Activated CD4-positive, CD25-positive, alpha-beta regulatory T cell treated with anti-CD3 and anti-CD28 coated beads, Interleukin-2, amount 50 U/mL, for 72 hours (primary cell): ENCODE data around the gene OSTM1.
"Not testable (repeated sequence)": the region's sequence is repeated elsewhere in the genome, so short reads cannot be mapped to it uniquely, and the experiment has no call there.

Source experiments
- DNase-seq: peaks from one replicate; pipeline ENCODE4 v3.0.0; 2021

OSTM1 gene

DNA sequence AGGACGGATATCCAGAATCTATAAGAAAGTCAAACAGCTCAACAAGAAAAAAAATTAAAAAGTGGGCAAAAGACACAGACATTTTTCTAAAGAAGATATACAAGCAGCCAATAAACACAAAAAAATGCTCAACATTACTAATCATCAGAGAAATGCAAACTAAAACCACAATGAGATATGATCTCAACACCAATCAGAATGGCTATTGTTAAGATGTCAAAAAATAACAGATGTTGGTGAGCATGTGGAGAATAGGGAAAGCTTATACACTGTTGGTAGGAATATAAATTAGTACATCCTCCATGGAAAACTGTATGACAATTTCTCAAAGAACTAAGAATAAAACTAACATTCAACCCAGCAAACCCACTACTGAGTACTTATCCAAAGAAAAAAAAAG, 23.3 kb upstream of the OSTM1 start:
- DNase-seq, result no peak

DNA sequence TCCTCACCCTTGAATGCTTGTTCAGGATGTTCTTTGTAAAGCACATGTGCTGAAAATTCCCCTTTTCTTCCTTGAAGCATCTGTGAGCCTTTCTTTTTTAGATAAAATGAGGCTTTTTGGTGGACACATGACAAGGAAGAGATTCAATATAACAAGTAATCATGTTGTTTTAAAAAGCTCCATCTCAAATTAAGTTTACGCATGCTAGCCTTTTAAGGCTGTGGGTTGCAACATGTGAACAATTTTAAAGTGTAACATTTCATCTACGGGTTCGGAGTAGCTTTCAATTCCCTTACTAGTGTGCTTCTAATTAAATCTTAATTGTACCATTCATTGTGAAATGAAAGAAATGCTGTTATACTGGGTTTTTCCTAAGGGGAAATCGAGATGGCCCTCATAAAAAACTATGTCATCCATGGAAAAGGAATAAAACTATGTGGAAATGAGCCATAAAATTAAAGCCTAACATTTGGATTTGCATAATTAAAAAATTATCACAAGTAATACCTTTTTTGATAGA, 19.3 kb upstream of the OSTM1 start:
- DNase-seq, result no peak

DNA sequence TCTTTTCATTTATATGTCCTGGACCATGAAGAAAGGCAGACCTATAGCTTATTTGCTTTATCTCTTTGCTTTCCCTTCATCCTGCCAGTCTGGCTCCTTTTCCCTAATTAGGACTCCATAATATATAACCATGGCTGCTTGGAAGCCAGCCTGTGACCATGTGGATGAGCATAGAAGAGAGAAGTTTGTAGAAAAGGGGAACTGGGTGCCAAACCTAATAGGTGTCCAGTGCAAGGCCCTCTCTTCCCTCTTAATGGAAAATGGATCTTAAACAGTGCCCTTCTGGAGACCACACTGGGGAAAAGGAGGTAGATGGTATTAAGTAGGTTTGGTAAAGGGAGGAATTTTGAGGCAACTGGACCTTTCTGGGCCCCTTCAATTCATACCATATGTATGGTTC, 16.7 kb upstream of the OSTM1 start:
- DNase-seq, result no peak

DNA sequence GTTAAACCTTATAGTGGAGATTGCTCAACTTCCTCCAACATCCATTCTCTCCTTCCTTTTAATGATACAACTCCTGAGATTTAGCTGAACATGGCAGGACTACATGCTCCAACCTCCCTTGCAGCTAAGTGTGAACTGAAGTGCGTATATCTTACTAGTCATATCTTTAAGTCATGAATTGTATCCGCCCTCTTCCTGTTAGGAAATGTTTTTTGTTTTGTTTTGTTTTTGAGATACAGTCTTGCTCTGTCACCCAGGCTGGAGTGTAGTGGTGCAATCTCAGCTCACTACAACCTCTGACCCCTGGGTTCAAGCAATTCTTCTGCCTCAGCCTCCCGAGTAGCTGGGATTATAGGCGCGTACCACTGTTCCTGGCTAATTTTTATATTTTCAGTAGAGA, 8.8 kb upstream of the OSTM1 start:
- no peak for DNase-seq

DNA sequence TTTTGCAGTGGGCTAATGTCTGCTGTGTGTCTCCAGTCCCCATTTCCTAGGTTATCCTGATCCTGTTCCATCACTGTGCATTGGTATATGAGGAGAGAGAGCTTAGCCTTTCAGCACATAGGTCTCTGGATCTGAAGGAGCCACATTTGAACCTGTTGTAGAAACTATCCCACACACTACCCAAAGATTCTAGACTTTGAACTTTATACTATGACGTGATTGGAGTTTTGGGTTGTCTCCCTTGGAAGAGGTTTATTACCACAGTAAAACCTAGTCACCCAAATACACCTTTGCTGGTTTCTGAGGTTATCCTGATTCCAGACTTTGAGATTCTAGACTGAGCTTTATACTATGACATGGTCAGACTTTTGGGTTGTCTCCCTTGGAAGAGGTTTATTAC, 8.0 kb upstream of the OSTM1 start:
- no peak for DNase-seq

DNA sequence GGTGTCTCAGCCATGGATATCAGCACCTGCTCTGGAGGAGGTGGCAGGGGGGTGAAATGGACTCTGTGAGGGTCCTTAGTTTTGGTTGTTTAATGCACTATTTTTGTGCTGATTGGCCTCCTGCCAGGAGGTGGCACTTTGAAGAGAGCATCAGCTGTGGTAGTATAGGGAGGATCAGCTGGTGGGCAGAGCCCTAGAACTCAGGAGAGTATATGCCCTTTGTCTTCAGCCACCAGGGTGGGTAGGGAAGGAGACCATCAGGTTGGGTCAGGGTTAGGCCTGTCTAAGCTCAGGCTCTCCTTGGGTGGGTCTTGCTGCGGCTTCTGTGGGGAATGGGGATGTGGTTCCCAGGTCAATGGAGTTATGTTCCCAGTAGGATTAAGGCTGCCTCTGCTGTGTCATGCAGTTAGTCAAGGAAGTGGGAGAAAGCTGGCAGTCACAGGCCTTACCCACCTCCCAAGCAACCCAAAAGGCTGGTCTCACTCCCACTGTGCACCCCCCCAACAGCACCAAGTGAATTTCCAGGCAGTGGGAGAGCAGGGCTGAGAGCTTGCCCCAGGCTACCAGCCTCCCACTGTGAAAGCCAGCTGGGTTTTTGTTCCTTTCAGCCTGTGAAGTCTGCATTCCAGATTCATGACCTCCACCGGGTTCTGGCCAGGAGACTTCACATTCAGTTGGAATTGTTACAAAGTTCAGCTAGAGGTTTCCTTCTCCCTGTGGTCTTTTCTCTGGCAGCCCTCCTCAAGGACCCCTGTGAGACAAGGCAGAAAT, 5.7 kb upstream of the OSTM1 start:
- no peak for DNase-seq

DNA sequence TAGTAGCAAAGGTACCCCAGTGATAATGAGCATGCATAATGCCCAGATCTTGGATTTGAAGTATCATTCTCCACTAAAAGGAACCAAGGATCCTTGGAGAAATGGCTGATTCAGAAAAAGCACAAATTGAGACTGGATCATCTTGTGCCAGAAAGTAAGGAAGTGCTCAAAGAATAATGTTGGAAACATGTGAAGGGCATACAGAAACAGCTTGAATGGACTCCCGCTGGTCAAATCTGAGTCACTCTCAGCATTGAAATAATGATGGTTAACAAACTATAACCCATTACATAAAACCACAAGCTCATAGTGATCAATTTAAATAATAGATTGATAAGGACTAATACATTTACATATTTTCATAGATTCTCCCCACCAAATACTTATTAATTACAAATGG, 3.6 kb upstream of the OSTM1 start:
- DNase-seq, result no peak

DNA sequence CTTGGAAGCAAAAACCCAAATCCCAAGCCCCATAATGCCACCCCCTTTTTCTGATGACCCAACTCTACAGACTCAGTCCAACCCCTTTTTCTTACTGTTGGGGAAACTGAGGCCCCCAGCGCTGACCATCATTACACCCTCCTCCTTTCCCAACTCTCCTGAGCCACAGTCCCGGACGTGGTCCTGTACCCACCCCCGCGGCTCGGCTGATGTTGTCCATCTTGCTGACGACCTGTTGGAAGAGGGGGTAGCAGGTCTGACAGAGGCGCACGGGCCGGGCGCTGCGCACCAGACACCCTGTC, 533 bp downstream of the OSTM1 start:
- DNase-seq, result no peak

DNA sequence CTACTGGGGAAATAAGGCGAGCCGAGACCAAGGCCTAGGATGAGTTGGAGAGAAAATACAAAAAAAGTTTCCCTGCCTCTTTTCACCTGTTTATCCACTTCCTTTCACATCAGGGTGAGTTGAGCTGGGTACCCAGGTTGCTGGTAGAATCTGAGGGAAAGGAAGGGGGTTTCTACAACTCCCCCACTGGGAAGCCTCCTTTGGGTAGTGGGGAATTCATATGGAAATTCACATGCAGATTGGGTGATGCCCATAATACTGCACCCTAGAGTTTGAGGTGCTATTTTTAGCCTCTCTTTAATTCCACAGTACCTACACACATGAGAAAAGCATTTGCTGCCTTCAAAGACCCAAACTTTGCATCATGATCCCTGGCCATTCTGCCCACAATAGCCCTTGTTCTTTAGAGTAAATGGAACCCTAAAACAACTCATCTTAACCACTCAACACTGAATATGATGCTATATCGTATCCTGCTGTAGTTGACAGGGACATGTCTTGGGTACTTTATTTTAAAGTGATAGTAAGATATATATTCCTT, 2.7 kb downstream of the OSTM1 start:
- DNase-seq, result no peak

DNA sequence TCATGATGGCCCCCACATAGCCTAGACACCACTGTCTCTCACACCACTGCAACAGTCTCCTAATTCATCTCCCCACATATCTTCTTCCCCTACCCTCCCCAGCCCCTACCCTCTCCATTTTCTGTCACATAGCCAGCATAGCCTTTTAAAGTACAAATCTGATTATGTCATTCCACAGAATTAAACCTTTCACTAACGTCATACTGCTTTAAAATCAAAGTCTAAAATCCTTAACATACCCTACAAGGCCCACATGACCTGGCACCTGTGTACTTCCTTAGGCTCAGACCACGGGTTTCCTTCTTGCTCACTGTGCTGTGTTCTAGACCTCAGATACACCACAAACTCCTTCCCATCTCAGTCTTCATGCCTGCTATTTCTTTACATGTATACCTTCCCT, 5.9 kb downstream of the OSTM1 start:
- no peak for DNase-seq

DNA sequence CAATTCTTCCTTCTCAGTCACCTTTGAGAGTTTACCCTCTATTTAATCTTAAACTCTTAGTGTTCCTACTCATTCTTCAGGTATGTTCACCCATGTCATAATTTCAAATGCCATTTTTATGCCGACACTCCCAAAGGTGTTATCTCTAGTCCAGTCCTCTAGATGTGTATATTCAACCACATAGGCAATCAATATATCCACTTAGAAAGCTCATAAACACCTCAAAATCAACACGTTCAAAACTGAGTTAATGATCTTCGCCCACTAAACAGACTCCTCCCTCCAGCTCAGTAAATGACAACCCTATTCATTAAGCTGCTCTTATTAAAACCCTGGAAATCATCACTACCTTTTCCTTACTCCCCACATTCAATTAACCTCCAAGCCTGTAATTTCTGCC, 6.4 kb downstream of the OSTM1 start:
- DNase-seq, result no peak

DNA sequence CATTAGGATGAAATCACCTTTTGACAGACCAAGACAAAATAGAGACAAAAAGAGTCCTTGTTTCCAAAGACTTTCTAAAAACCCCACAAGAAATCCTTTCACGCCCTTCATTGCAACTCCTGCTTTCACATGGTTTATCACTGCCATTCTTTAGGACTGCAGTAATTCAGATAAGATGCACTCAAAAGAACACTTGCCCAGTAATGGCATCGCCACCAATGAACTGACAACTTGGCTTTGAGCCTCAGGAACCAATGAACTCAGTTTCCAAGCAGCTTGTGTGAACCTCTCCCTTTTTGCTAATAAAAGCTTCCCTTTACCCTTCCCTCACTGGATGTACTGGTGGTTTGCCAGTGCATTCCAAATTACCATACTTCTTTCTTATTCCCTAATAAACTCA, 21.8 kb downstream of the OSTM1 start:
- DNase-seq, result no peak

DNA sequence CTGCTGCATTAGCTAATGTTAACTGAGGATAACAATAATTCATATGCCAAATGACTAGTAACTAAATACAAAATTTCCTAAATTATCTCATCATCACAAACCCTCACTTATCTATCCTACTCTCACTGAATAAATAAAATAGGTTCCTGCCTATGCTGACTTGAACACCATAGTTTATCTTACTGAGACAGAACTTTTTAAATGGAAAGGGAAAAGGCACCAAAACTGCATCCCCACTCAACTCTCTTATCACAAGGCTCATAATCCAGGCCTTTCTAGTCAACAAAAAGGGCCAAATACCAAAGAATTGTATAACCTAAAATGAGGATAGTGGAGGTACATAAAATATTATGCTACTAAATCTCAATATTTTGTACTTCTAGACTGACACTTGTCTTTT, 23.1 kb downstream of the OSTM1 start:
- DNase-seq, result no peak

DNA sequence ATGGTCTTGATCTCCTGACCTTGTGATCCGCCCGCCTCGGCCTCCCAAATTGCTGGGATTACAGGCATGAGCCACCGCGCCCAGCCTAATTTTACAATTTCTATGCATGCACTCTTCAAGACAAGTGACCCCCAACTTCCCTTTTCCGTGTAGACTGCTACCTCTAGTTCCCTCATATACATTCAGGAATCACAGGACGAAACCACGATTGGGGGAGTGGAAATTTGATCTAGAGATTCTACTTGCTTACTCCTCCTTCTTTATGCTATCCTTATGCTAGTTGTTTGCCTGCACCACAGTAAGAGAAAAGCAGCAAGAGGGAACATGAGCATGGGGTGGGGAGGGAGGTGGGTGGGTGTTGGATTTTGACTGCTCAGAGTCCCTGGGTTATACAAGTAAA, 34.9 kb downstream of the OSTM1 start:
- no peak for DNase-seq

DNA sequence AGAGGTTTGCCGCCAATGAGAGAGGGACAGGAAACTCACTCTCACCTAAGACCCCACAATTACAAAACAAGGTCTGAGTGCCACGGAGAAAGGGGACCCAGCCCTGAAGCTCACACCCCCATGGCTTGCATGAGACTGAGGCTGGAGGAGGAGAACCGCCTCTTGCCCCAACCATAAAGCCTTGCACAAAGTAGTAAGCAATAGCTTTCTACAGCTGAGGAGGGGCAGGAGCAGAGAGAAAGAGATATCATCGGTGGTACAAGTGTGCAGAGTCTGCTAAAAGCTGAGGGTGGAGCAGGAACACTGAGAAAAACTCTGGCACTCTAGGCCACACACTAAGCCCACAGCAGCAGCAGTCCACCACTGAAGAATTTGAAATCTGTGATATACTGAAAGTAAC, 37.7 kb downstream of the OSTM1 start:
- no peak for DNase-seq

DNA sequence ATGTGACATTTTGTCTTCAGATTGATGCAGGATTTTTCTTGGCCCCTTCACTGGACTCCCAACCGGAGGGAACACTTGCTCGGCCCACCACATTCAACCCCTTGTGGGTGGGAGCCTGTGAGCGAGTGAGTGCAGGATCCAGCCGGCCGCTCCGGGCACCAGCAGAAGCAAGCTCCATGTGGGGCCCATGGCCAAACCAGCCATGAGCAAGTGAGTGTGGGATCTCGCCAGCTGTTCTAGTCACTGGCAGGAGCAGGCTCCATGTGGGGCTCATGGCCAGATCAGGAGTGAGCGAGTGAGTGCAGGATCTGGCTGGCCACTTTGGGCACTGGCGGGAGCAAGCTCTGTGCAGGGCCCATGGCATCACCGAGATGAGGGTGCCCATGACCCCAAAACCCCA, 42.6 kb downstream of the OSTM1 start:
- DNase-seq, result no peak

DNA sequence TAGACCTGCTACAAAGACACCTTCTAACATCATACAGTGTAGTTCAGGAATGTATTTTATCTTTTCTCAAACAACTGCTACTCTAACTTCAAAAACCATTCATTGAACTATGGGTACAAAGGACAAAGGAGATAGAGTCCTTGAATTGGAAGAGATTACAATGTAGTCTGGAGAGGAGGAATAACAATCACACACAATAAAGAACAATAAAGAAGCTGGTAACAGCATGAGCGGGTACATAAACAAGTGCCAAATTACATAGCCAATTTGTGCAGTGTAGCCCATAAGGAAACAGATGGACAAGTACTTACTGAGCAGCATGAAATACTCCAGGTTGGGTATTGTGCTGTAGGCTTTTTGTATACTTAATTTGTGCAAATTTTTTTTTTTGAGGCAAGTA, 44.3 kb downstream of the OSTM1 start:
- no peak for DNase-seq

DNA sequence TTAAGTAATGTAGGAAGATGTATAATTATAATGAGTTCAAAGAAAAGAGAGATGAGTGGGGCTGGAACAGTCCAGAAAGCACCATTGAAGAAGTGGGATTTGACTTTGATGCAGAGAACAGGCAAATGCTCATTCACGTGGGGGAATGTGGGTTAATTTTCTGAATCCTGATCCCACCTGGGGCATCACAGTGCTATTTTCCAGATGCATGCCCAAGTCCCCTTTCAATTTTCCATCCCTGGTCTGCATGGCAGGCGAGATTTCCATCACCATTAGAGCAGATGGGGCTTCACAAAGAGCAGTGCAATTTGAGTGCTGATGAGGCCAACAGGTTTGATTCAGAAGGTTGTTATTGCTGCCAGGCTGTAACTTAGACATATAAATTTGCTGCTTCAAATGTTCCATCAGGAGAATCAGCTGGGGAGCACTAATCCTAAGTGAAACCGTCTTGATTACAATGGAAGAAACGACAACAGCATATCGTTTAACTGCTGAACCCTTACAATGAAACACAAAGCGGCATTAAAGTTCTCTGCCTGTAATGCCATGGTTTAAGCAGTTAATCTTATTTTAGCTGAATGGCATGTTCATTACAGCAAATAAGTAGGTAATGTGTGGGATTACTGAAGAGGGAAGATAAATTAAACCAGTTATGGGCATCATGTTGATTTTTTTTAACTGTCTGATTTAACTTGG, 45.2 kb downstream of the OSTM1 start:
- no peak for DNase-seq

DNA sequence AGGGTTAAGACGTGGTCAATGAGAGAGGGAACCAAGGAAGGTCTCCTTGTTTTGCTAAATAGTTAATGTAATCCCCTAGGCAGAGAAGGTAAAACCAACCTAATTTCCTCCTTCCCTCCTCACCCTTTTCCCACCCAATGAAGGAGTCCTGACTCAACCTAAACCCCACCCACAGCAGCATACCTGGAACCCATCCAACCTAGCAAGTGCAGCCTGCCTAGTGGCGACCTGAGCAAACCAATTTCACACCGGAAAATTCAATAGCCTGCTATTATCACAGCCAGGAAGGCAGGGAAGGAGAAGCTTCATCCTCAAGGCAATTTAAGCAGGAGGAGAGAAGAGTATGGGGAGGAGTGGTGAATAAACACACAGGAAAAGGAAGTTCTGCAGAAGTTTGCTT, 46.9 kb downstream of the OSTM1 start:
- DNase-seq, result no peak

DNA sequence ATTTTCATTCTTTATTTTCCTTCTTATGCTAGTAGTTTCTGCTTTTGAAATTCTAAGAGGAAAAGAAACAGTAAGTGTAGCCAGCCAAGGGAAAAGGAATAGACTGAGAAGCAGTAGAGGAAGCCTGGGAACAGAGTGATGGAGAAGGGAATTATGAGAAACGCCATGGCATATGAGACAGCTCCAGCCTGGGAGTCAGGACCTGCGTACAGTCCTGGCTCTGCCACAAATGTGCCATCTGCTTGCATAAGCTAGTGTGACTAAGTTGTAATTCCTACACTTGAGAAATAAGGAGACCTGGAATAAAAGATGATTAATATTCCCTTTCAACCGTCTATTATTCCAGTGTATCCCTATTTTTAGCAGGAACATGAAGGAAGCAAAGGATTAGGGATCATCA, 47.5 kb downstream of the OSTM1 start:
- DNase-seq, result no peak

DNA sequence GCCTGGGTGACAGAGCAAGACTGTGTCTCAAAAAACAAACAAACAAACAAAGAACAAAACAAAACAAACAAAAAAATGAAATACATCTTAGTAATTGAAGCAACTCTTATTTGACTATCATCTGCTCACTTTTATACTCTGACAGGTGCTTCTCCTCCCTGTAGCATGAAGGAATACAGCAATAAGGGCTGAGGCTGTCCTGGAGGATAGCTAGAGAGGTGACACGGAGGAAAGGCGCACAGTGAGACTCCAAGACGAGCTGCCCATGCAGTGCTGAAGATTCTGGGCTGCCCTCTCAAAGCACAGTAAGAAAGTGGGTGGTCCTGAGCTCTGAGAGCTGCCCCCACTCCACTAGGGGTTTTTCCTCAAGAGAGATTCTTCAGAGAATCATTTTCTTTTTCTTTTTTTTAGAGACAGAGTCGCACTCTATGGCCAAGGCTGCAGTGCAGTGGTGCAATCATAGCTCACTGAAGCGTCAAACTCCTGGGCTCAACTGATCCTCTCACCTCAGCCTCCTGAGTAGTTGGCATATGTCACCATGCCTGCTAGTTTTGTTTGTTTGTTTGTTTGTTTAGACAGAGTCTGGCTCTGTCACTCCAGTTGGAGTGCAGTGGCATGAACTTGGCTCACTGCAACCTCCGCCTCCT, 50.0 kb downstream of the OSTM1 start:
- DNase-seq, result no peak

DNA sequence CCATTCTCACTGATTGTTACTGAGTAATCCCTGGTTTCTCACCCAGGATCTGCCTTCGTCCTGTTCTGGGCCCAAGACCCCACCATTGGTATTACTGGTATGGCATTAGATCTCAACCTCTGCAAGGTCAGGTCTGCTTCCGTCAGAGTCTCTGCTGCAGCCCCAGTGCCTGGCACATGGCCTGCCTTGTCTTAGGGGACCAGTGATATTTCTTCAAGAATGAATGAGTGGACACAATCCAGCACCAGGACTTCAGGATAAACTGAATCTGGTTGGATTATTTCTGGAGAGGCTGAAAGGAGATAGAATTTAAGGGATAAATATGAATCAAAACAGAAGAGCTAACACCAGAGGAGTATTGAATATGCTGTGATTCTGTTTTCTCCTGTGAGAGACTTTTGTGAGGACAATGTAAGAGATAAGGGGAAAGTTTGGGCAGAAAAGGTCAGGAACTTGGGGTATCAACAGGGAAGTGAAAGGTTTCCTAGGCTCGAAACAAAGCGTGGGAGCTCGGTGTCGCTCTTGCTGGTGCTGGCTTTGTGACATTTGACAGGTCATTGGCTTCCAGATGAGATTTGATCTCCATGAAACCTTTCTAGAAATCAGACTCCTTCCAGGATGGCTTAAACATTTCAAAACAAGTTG, 53.9 kb downstream of the OSTM1 start:
- no peak for DNase-seq

DNA sequence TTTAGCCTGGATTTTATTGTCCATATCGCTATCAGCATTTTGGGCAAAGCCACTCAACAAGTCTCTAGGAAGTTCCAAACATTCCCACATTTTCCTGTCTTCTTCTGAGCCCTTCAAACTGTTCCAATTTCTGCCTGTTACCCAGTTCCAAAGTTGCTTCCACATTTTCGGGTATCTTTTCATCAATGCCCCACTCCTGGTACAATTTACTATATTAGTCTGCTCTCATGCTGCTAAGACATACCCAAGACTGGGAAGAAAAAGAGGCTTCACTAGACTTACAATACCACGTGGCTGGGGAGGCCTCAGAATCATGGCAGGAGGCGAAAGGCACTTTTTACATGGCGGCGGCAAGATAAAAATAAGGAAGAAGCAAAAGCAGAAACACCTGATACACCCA, 58.3 kb downstream of the OSTM1 start:
- not testable (repeated sequence) for DNase-seq
